Mucosa of descending colon (tissue), 3 donors: Measurements from ENCODE around the gene NEURL2. TPM values are rescaled to one million over a fixed set of nuclear protein-coding genes. Genes with fewer than 3 reads are reported as not detected.

Experiments
- ATAC-seq: fragments of 200-7000 bp; cut with Tn5 transposase; one replicate; pipeline ENCODE4 v1.9.1; 2020; ENCODE audit warnings: mild to moderate bottlenecking, moderate library complexity
- DNase-seq, 3 donors: peaks; one replicate each; pipeline ENCODE4 v3.0.0-alpha.2; 2020
- H3K36me3 ChIP-seq: fragments of 200-600 bp; one replicate; pipeline ENCODE4 v1.8.0; 2021; ENCODE audit warnings: low read depth, mild to moderate bottlenecking
- H3K4me1 ChIP-seq: fragments of 200-600 bp; one replicate; pipeline ENCODE4 v1.8.0; 2021; ENCODE audit warnings: low read depth, mild to moderate bottlenecking
- H3K4me3 ChIP-seq: fragments of 200-600 bp; one replicate; pipeline ENCODE4 v1.8.0; 2021; ENCODE audit warnings: mild to moderate bottlenecking
- H3K9me3 ChIP-seq: fragments of 200-600 bp; one replicate; pipeline ENCODE4 v1.8.0; 2021; ENCODE audit warnings: mild to moderate bottlenecking
- intact Hi-C, 2 donors: fragments of 100-400 bp; cut with DNase I in 1 of 2; cut with micrococcal nuclease in 1 of 2; formaldehyde crosslinking; loops; one replicate each; pipeline versions ENCODE4 v1.11.0 to v1.11.1; 2022; cut with DNase I, micrococcal nuclease
- total RNA-seq, 3 donors: library from RNA; stranded (reverse); fragmentation: NEBNext Ultra II Directional in 2 of 3; extraction: Animal tissue kit (Norgen Biotek cat#: 25700) in 2 of 3; gene quantifications; one replicate each; pipeline versions ENCODE4 v1.2.1 to v1.2.4, GENCODE V29; 2021 to 2023
- TF ChIP-seq, protein P1 (sequence below): fragments of 200-600 bp; IDR thresholded peaks from one replicate; pipeline ENCODE4 v1.8.0; 2022; ENCODE audit warnings: antibody characterized with exemption, mild to moderate bottlenecking
- donor health status: DM: no; HTN: no; CAD: no; lungs with moderate emphysema.
- donor health status: DM: no; HTN: no; CAD: no.
- donor health status: DM: no; HTN: yes; CAD: no.

Gene NEURL2
- total RNA-seq, 3 donors from 2014 or later = 4.2 to 9.1 (median 8.5) TPM

GRCh38 chr20:45873409-45874103 is 17.5 kb downstream of the NEURL2 start:
- Histone ChIP-seq H3K4me3 (no peak overlapping the region), H3K36me3 (no peaks in the 10 kb centered on the region), H3K4me1 (no peaks in the 10 kb centered on the region), H3K9me3 (no peaks in the 10 kb centered on the region)
- ATAC-seq = no peak
- TF ChIP-seq, protein P1, sequence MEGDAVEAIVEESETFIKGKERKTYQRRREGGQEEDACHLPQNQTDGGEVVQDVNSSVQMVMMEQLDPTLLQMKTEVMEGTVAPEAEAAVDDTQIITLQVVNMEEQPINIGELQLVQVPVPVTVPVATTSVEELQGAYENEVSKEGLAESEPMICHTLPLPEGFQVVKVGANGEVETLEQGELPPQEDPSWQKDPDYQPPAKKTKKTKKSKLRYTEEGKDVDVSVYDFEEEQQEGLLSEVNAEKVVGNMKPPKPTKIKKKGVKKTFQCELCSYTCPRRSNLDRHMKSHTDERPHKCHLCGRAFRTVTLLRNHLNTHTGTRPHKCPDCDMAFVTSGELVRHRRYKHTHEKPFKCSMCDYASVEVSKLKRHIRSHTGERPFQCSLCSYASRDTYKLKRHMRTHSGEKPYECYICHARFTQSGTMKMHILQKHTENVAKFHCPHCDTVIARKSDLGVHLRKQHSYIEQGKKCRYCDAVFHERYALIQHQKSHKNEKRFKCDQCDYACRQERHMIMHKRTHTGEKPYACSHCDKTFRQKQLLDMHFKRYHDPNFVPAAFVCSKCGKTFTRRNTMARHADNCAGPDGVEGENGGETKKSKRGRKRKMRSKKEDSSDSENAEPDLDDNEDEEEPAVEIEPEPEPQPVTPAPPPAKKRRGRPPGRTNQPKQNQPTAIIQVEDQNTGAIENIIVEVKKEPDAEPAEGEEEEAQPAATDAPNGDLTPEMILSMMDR = no peak
- no peak for DNase-seq
- intact Hi-C loops = no loop called here

DNA sequence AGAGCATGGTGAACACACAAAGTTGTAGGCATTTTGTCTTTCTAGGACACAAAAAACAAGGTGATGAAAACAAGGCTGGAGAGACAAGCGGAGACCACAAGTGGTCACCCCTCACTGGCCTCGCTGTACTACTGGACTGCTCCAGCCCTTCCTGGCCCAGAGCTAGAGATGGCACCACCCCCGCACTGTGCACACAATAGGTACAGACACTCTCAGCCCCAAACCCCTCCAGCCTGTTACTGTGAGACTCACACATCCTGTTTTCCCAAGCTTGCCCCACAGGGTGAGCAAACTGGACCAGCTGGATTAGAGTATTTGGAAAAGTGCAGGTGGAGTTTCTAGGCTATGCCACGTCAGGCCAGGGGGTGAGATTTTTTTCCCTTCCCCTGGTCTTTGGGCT is 18.4 kb downstream of the NEURL2 start:
- intact Hi-C loops = no loop called here
- Histone ChIP-seq H3K4me1 (peaks cover under 1% of the 10 kb centered on the region), H3K36me3 (no peaks in the 10 kb centered on the region), H3K4me3 (no peak overlapping the region), H3K9me3 (no peaks in the 10 kb centered on the region)
- no peak for ATAC-seq
- TF ChIP-seq, protein P1 = no peak
- no peak for DNase-seq

DNA sequence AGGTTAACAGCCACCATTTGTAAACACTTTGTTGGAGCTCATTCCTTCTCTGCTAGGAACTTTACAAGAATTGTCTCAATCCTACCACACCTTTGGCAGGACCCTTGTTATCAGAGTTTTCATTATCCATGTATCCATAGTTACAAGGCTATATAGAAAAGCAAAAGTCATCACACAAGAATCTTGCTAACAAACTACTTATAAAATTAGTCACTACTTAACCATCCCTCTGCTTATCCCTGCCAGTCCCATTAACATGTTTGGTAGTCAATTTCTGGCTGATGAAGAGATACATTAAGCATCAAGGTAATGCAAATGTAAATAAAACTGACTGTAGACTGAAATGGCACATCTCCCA is 23.2 kb downstream of the NEURL2 start:
- TF ChIP-seq, protein P1 = no peak
- peaks cover 11% of the 10 kb centered on the region for H3K4me1 ChIP-seq

DNA sequence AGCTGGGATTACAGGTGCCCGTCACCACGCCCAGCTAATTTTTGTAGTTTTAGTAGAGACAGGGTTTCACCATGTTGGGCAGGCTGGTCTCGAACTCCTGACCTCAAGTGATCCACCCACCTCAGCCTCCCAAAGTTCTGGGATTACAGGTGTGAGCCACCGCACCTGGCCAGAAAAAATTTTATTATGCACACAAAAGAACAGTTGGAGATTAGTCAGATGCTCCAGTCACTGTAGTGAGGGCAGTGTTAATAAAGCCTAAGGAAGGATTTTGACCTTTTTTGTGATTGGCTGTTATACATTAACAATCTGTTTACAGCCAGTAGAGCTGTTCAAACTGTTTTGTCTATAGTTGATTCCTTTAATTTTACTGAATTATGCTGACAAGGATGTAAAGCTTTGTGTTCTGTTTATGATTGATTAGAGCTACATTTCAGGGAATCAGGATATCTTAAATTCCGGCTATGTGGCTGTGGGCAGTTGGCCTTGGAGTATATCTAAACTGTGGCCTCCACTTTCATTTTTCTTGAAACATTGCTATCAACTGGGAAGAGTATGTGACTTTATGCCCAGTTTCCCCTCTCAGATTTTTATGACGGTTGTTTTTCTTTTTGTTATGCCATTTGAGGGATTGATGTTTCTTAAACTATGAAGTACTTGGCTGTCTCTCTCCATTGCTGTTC is 23.7 kb downstream of the NEURL2 start:
- peak; percentile 89 for ATAC-seq
- Histone ChIP-seq H3K4me3 (no peak overlapping the region), H3K9me3 (no peaks in the 10 kb centered on the region), H3K4me1 (peaks cover 14% of the 10 kb centered on the region), H3K36me3 (no peaks in the 10 kb centered on the region)
- TF ChIP-seq, protein P1 = no peak
- DNase-seq = no peak
- intact Hi-C loops = no loop called here

More for the DNA sequence above, 23.2 kb downstream of the NEURL2 start:
- no peak overlapping the region for H3K4me3 ChIP-seq
- intact Hi-C loops = no loop called here
- H3K9me3 ChIP-seq = no peaks in the 10 kb centered on the region
- peak; percentile 76 for ATAC-seq
- no peak for DNase-seq
- no peaks in the 10 kb centered on the region for H3K36me3 ChIP-seq

- TF ChIP-seq, protein P1 = no peak
- H3K4me3 ChIP-seq = no peak overlapping the region
- H3K4me1 ChIP-seq = peaks cover 21% of the 10 kb centered on the region
- intact Hi-C loops = no loop called here
- no peaks in the 10 kb centered on the region for H3K9me3 ChIP-seq
- H3K36me3 ChIP-seq = no peaks in the 10 kb centered on the region
- DNase-seq (no peak), ATAC-seq (no peak)
These were observed 24.6 kb downstream of the NEURL2 start for GRCh38 chr20:45866454-45866853.
